Fibroblast of the aortic adventitia (primary cell): ENCODE measurements around the gene LMAN1L. TPM values are rescaled to one million over a fixed set of nuclear protein-coding genes. Genes with fewer than 3 reads are reported as not detected.

Experiments
- DNase-seq: peaks from one replicate; pipeline ENCODE4 v3.0.0-alpha.2; 2010; ENCODE audit warnings: low read depth
- H3K4me3 ChIP-seq: 2 replicates; pipeline ENCODE4 v1.5.1; 2011; ENCODE audit warnings: low read depth, mild to moderate bottlenecking, control low read depth, low read length, moderate library complexity
- CTCF ChIP-seq: IDR thresholded peaks from 2 replicates; pipeline ENCODE4 v1.5.1; 2011; ENCODE audit warnings: mild to moderate bottlenecking, low read length, control low read depth, inconsistent platforms; ENCODE audit not compliant: insufficient read depth
- total RNA-seq: library from RNA; depleted of rRNA; stranded (reverse); fragments of >200 nt; gene quantifications from 2 replicates; pipeline ENCODE4 v1.2.3, GENCODE V29; 2012; ENCODE audit warnings: low replicate concordance

LMAN1L gene
- total RNA-seq, 1 donor, result not detected

- DNase-seq, result no peak
- H3K4me3 ChIP-seq, result no peak overlapping the region
- peak; percentile 0 for TF ChIP-seq CTCF
These were observed 3.8 kb upstream of the LMAN1L start for GRCh38 chr15:74808840-74809229.

- no peak for TF ChIP-seq CTCF
- H3K4me3 ChIP-seq, result no peak overlapping the region
- no peak for DNase-seq
These were observed 3.4 kb upstream of the LMAN1L start for GRCh38 chr15:74809242-74809641.

GRCh38 chr15:74809956-74810355 is 2.7 kb upstream of the LMAN1L start:
- no peak for TF ChIP-seq CTCF
- DNase-seq, result peak; percentile 50
- no peak overlapping the region for H3K4me3 ChIP-seq

- no peak overlapping the region for H3K4me3 ChIP-seq
- no peak for DNase-seq
- no peak for TF ChIP-seq CTCF
These were observed 2.7 kb downstream of the LMAN1L start for GRCh38 chr15:74815121-74815934.

GRCh38 chr15:74815961-74816360 is 3.3 kb downstream of the LMAN1L start:
- H3K4me3 ChIP-seq, result no peak overlapping the region
- no peak for TF ChIP-seq CTCF
- DNase-seq, result no peak

GRCh38 chr15:74816624-74817369 is 4.2 kb downstream of the LMAN1L start:
- no peak for TF ChIP-seq CTCF
- DNase-seq, result no peak

More at GRCh38 chr15:74816624-74817369, 4.2 kb downstream of the LMAN1L start:
- no peak overlapping the region for H3K4me3 ChIP-seq
